GM06990 (cell line): Measurements from ENCODE around the gene ELF3.

Experiments used
- DNase-seq: peaks from one replicate; pipeline ENCODE4 v3.0.0-alpha.2; 2011; ENCODE audit not compliant: insufficient read length; ENCODE audit errors: extremely low read depth
- H3K27me3 ChIP-seq: replicated peaks from 2 replicates; pipeline ENCODE4 v1.6.0; 2011; ENCODE audit warnings: low read length; ENCODE audit not compliant: control insufficient read depth, insufficient read depth
- H3K36me3 ChIP-seq: 2 replicates; pipeline ENCODE4 v1.5.1; 2011; ENCODE audit warnings: low read length; ENCODE audit not compliant: control insufficient read depth, insufficient read depth
- H3K4me3 ChIP-seq: replicated peaks from 2 replicates; pipeline ENCODE4 v1.5.1; 2011; ENCODE audit warnings: low read depth, mild to moderate bottlenecking, control low read depth, low read length
- CTCF ChIP-seq: IDR thresholded peaks from 2 replicates; pipeline ENCODE4 v1.5.1; 2011; ENCODE audit warnings: low read length, control low read depth, mild to moderate bottlenecking, inconsistent platforms; ENCODE audit not compliant: insufficient read depth, poor library complexity, severe bottlenecking

The ELF3 gene

DNA sequence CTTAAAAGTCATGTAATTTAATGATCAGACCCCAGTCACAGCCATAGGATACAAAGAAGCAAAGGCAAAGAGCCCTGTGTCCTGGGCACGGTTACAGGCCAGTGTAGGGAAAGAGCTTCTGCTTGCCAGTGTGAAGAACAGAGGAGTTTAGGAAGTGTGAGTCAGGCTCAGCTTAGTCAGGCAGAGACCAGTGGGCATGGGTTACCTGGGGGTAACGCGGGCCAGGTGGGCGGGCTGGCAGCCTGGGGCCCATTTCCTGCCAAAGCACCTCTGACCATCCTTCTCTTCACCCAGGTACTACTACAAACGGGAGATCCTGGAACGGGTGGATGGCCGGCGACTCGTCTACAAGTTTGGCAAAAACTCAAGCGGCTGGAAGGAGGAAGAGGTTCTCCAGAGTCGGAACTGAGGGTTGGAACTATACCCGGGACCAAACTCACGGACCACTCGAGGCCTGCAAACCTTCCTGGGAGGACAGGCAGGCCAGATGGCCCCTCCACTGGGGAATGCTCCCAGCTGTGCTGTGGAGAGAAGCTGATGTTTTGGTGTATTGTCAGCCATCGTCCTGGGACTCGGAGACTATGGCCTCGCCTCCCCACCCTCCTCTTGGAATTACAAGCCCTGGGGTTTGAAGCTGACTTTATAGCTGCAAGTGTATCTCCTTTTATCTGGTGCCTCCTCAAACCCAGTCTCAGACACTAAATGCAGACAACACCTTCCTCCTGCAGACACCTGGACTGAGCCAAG lies 4.7 kb downstream of the ELF3 start:
- no peaks in the 10 kb centered on the region for H3K36me3 ChIP-seq
- no peak overlapping the region for H3K4me3 ChIP-seq
- no peak for DNase-seq

DNA sequence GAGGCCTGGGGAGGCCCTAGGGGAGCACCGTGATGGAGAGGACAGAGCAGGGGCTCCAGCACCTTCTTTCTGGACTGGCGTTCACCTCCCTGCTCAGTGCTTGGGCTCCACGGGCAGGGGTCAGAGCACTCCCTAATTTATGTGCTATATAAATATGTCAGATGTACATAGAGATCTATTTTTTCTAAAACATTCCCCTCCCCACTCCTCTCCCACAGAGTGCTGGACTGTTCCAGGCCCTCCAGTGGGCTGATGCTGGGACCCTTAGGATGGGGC lies 5.2 kb downstream of the ELF3 start:
- Histone ChIP-seq H3K36me3 (no peaks in the 10 kb centered on the region), H3K27me3 (no peaks in the 10 kb centered on the region), H3K4me3 (no peak overlapping the region)
- DNase-seq, result no peak
- TF ChIP-seq CTCF, result no peak

More for the DNA sequence above, 4.7 kb downstream of the ELF3 start:
- TF ChIP-seq CTCF, result no peak
- H3K27me3 ChIP-seq, result no peaks in the 10 kb centered on the region

DNA sequence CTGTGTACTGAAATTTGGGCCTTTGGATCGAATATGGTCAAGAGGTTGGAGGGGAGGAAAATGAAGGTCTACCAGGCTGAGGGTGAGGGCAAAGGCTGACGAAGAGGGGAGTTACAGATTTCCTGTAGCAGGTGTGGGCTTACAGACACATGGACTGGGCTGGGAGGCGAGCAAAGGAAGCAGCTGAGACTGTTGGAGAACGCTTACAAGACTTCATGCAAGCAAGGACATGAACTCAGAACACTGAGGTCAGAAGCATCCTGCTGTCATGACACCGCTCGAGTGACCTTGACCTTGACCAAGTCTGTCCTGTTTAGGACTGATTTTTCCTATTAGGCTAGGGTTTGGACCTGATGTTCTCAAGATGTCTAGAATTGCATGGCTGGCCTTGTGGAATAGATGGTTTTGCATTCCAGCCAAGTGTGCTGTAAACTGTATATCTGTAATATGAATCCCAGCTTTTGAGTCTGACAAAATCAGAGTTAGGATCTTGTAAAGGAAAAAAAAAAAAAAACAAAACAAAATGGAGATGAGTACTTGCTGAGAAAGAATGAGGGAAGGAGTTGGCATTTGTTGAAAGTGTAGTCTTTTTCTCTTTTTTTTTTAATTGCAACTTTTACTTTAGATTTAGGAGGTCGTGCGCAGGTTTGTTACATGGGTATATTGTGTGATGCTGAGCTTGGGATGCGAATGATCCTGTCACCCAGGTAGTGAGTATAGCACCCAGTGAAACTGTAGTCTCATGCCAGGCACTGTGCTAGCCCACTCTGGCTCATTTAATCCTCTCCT lies 5.8 kb downstream of the ELF3 start:
- no peak for TF ChIP-seq CTCF

DNA sequence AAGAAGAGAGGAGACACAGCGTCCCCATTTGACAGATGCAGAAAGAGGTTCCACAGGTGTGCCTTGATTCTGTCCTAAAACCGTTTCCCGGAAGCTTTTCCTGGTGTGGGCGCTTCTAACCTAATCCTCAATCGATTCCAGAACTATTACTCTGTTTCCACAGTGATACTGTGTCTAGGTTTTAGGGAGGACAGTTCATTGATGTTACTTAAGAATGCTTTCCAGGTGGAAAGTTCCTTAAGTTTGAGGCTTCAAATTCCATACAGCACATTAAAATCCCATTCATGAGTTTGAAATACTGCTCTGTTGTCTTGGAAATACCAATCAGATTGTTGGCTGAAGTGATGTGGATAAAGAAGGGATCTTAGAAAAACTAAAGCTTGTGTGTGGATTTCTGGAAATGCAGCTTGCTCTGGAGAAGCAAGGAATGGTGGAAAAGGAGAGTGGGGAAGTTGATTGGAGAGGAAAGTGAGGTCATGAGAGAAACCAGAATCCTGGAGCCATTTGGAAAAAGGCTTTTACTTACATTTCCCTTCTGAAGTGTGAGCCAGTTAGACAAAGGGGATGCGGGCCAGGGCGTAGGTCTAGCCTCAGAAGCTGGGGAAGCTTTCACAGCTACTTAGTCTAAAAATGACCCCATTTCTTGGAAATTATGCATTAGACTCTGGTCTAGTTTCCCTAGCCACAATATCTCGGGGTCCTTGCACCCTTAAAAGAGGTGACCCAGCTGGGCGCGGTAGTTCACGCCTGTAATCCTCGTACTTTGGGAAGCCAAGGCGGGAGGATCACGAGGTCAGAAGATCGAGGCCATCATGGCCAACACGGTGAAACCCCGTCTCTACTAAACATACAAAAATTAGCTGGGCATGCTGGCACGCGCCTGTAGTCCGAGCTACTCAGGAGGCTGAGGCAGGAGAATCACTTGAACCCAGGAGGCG lies 6.7 kb downstream of the ELF3 start:
- H3K27me3 ChIP-seq, result no peaks in the 10 kb centered on the region
- no peaks in the 10 kb centered on the region for H3K36me3 ChIP-seq
- H3K4me3 ChIP-seq, result no peak overlapping the region
- TF ChIP-seq CTCF, result no peak
- DNase-seq, result no peak

More for the DNA sequence above, 5.8 kb downstream of the ELF3 start:
- Histone ChIP-seq H3K36me3 (no peaks in the 10 kb centered on the region), H3K4me3 (no peak overlapping the region), H3K27me3 (no peaks in the 10 kb centered on the region)
- DNase-seq, result no peak

DNA sequence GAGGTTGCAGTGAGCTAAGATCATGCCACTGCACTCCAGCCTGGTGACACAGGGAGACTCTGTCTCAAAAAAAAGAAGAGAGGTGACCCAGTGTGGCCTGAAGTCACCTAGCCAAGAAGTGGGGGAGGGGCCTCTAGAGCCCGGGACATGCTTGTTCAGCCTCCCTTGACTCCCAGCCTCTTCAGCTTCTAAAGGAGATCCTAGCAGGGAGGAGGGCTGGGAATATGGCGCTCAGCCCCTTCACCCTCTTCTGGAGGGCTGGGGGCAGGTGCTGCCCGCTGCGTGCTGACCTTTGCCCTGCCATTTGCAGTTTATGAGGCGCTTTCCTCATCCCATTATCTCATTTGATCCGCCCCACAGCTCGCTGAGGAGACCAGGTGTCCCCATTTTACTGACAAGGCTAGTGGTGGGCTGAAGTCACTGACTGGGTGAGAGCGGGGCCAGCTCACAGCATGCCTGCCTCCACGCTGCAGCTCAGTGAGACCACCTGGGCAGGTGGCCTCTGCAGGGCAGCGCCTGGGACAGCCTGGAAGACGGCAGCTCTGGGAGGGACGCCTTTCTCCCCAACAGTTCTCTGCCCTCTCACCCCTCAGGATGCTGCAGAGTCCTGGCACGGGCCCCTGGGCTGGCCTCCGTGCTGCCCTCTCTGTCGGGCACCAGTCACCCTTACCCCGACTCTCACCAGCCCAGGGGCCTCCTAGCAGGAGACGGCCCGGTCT lies 7.5 kb downstream of the ELF3 start:
- Histone ChIP-seq H3K27me3 (no peaks in the 10 kb centered on the region), H3K4me3 (no peak overlapping the region), H3K36me3 (no peaks in the 10 kb centered on the region)
- TF ChIP-seq CTCF, result no peak
- no peak for DNase-seq
